SH-SY5Y (cell line): ENCODE data around the gene KIF20B.

Experiments
- GATA2 ChIP-seq: IDR thresholded peaks from 2 replicates; pipeline ENCODE4 v1.6.1; 2011; ENCODE audit warnings: mild to moderate bottlenecking, low read depth, low read length
- GATA3 ChIP-seq: IDR thresholded peaks from 2 replicates; pipeline ENCODE4 v1.6.1; 2011; ENCODE audit warnings: low read depth, mild to moderate bottlenecking, low read length, moderate library complexity

DNA sequence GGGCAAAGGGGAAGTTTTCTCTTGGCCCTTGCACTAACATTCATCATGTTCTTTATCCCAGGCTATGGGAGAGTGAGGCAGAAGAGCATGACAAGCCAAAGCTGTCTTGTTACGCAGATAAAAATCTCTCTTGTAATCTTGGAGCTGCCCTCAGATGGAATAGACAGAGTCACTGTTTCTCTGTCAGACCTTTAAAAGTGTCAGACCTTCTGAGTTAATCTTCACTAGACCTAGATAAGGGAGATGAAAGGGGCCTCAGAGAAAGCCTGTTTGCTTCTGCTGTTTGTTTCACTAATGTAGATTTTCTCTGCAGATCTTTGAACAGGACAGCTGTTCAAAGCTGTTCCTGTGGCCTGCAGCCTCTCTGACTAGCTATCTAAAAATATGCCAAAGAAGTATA is 112.9 kb downstream of the KIF20B start:
- TF ChIP-seq GATA2 (no peak), GATA3 (no peak)
